Measurements from ENCODE around the gene KCNJ10.

KCNJ10 gene

DNA sequence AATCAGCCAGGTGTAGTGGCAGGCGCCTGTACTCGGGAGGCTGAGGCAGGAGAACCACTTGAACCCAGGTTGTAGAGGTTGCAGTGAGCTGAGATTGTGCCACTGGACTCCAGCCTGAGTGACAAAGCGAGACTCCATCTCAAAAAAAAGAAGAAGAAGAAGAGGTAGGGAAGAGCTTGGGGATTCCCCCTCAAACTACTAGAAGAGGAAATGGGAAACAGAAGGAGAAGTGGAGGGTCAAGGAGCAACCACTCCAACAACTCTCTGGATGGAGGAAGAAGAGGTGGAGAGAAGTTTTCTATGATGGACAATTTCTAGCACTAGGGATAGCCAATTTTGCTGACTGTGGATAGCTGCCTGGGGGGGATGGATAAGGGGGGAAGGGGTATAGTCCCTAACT lies 101.1 kb downstream of the KCNJ10 start:
- Histone ChIP-seq H3K4me1 (ENCODE audit: control insufficient read depth in 1 of 2, insufficient read depth in 2 of 2, low read length in 2 of 2) (no peaks in the 10 kb centered on the region), H3K4me3 (ENCODE audit: low read depth in 1 of 2, low read length in 2 of 2) (no peak overlapping the region), H3K27ac (ENCODE audit: low read length) (no peak overlapping the region), H3K36me3 (ENCODE audit: control insufficient read depth in 1 of 2, insufficient read depth in 2 of 2, low read length in 2 of 2) (no peaks in the 10 kb centered on the region), H3K9me3 (ENCODE audit: control insufficient read depth in 1 of 2, low read length in 2 of 2) (no peaks in the 10 kb centered on the region), H3K27me3 (ENCODE audit: low read depth, low read length) (no peaks in the 10 kb centered on the region)

DNA sequence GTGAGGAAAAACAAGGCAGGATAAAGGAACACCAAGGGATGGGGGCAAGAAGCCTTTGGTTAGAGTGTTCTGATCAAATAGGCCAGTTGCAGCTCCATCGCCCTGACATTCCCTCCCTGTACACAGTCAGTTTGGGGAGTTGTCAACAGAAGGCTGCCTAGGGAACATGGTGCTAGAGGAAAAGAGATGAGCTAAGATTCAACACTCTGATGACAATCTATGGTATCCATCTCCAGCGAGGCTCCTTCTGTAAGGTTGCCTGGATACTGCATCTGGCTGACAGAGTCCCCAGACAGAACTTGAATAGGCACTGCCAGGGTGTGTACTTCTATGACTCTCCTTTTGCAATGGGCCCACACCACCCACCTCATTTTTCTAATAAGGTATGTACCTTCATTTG lies 104.7 kb downstream of the KCNJ10 start:
- H3K4me3 ChIP-seq (ENCODE audit: low read depth in 1 of 2, low read length in 2 of 2) = no peak overlapping the region
- H3K4me1 ChIP-seq (ENCODE audit: control insufficient read depth in 1 of 2, insufficient read depth in 2 of 2, low read length in 2 of 2) = no peaks in the 10 kb centered on the region
- no peaks in the 10 kb centered on the region for H3K36me3 ChIP-seq (ENCODE audit: control insufficient read depth in 1 of 2, insufficient read depth in 2 of 2, low read length in 2 of 2)
- H3K27me3 ChIP-seq (ENCODE audit: low read depth, low read length) = no peaks in the 10 kb centered on the region
- no peaks in the 10 kb centered on the region for H3K9me3 ChIP-seq (ENCODE audit: control insufficient read depth in 1 of 2, low read length in 2 of 2)
- no peak overlapping the region for H3K27ac ChIP-seq (ENCODE audit: low read length)

DNA sequence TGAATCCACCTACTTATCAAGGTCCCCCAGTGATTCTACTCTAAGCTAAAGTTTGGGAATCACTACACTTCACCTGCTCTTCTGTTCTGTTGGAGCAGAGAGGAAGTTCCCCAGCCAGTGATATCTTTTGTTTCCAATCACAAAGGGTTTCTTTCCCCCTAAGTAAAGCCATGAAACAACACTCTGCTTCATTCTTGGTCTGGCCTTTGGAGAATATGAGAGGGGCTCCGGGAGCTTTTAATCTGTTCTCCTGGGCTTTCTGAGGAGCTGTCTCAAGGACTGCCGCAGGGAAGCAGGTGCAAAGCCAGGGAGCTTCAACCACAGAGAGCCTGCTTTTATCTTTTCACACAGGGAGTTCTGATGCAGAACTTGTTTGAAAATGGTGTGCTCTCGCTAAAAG lies 105.8 kb downstream of the KCNJ10 start:
- H3K27ac ChIP-seq (ENCODE audit: low read length) = no peak overlapping the region
- H3K9me3 ChIP-seq (ENCODE audit: control insufficient read depth in 1 of 2, low read length in 2 of 2) = no peaks in the 10 kb centered on the region
- H3K27me3 ChIP-seq (ENCODE audit: low read depth, low read length) = no peaks in the 10 kb centered on the region
- H3K36me3 ChIP-seq (ENCODE audit: control insufficient read depth in 1 of 2, insufficient read depth in 2 of 2, low read length in 2 of 2) = no peaks in the 10 kb centered on the region
- H3K4me1 ChIP-seq (ENCODE audit: control insufficient read depth in 1 of 2, insufficient read depth in 2 of 2, low read length in 2 of 2) = no peaks in the 10 kb centered on the region
- no peak overlapping the region for H3K4me3 ChIP-seq (ENCODE audit: low read depth in 1 of 2, low read length in 2 of 2)

DNA sequence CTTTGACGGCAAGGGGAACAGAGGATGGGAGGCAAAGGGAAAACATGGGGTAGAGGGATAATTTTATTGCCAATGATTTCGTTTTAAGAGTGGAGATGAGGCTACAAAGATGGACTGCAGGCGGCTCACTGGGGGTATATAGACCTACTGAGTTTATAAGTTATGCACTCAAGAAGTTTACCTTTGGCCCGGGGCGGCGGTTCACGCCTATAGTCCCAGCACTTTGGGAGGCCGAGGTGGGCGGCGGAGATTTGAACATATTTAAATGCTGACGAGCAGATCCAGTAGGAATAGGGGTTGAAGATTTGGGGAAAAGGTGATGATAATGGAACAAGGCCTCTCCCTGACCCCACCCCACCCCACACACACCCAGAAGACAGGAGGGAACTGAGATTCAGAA lies 107.8 kb downstream of the KCNJ10 start:
- no peak overlapping the region for H3K27ac ChIP-seq (ENCODE audit: low read length)
- H3K27me3 ChIP-seq (ENCODE audit: low read depth, low read length) = no peaks in the 10 kb centered on the region
- H3K36me3 ChIP-seq (ENCODE audit: control insufficient read depth in 1 of 2, insufficient read depth in 2 of 2, low read length in 2 of 2) = no peaks in the 10 kb centered on the region
- no peaks in the 10 kb centered on the region for H3K4me1 ChIP-seq (ENCODE audit: control insufficient read depth in 1 of 2, insufficient read depth in 2 of 2, low read length in 2 of 2)
- no peak overlapping the region for H3K4me3 ChIP-seq (ENCODE audit: low read depth in 1 of 2, low read length in 2 of 2)
- no peaks in the 10 kb centered on the region for H3K9me3 ChIP-seq (ENCODE audit: control insufficient read depth in 1 of 2, low read length in 2 of 2)

DNA sequence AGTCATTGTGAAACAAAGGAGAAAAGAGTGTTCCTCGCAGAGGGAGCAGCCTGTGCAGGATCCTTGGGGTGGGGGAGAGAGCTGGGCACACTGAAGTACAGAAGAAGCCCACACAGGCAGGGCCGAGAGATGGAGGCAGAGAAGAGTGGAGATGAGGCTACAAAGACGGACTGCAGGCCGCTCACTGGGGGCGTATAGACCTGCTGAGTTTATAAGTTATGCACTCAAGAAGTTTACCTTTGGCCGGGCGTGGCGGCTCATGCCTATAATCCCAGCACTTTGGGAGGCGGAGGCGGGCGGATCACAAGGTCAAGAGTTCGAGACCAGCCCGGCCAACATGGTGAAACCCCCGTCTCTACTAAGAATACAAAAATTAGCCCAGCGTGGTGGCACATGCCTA lies 108.3 kb downstream of the KCNJ10 start:
- no peaks in the 10 kb centered on the region for H3K4me1 ChIP-seq (ENCODE audit: control insufficient read depth in 1 of 2, insufficient read depth in 2 of 2, low read length in 2 of 2)
- H3K9me3 ChIP-seq (ENCODE audit: control insufficient read depth in 1 of 2, low read length in 2 of 2) = no peaks in the 10 kb centered on the region
- no peaks in the 10 kb centered on the region for H3K27me3 ChIP-seq (ENCODE audit: low read depth, low read length)
- H3K4me3 ChIP-seq (ENCODE audit: low read depth in 1 of 2, low read length in 2 of 2) = peak overlapping the region in 1 of 2 donors; percentile 37
- peak overlapping the region; percentile 79 for H3K27ac ChIP-seq (ENCODE audit: low read length)
- H3K36me3 ChIP-seq (ENCODE audit: control insufficient read depth in 1 of 2, insufficient read depth in 2 of 2, low read length in 2 of 2) = no peaks in the 10 kb centered on the region

DNA sequence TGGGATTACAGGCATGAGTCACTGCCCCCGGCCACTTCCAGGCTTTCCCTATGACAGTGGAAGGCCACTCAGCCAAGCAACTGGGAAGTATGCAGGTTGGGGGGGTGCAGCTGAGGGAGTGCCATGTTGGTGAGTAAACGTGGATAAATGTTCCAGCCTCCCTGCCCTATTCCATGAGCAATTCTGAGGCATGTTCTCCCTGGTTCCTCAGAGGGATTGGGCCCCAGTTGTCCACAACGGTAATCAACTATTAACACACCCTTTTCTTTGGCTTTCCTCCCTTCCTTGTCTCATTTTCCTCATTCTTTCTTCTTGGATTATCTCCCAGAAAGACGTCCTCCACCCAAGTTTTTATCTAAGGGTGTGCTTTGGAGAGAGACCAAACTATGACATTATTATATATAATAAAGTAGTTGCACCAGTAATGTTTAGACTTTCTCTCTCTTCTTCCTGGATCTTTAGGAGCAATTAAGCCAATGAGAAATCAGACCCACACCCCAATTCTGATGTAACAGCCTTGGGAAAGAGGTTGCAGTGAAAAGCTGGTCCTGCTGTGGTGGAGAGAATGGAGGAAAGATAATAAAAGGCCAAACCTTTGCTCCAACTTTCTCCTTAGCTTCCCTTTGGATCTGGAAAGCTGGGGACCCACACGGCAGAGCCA lies 109.1 kb downstream of the KCNJ10 start:
- Histone ChIP-seq H3K36me3 (ENCODE audit: control insufficient read depth in 1 of 2, insufficient read depth in 2 of 2, low read length in 2 of 2) (no peaks in the 10 kb centered on the region), H3K27ac (ENCODE audit: low read length) (peak overlapping the region; percentile 79), H3K4me1 (ENCODE audit: control insufficient read depth in 1 of 2, insufficient read depth in 2 of 2, low read length in 2 of 2) (no peaks in the 10 kb centered on the region), H3K9me3 (ENCODE audit: control insufficient read depth in 1 of 2, low read length in 2 of 2) (no peaks in the 10 kb centered on the region), H3K4me3 (ENCODE audit: low read depth in 1 of 2, low read length in 2 of 2) (peak overlapping the region in 1 of 2 donors; percentile 37), H3K27me3 (ENCODE audit: low read depth, low read length) (no peaks in the 10 kb centered on the region)

DNA sequence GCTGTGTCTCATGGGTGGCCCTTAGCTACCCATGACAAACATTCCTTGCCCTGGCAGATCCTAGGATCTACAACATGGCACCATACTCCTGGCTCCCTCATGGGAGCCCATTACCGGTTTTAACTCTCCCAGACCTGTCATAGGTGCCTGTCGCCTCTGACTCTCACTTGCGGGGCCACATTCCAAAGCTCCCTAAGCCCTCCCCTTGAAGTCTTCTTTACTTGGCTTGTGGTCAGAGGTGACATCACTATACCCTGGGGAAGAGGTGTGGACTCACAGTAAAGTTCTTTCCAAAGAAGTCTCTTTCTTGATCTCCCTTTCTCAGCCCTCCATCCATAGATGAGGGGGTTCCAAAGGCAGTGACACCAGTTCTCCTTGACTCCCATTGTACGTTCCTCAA lies 110.5 kb downstream of the KCNJ10 start:
- Histone ChIP-seq H3K4me1 (ENCODE audit: control insufficient read depth in 1 of 2, insufficient read depth in 2 of 2, low read length in 2 of 2) (no peaks in the 10 kb centered on the region), H3K27ac (ENCODE audit: low read length) (no peak overlapping the region), H3K36me3 (ENCODE audit: control insufficient read depth in 1 of 2, insufficient read depth in 2 of 2, low read length in 2 of 2) (no peaks in the 10 kb centered on the region), H3K9me3 (ENCODE audit: control insufficient read depth in 1 of 2, low read length in 2 of 2) (no peaks in the 10 kb centered on the region), H3K4me3 (ENCODE audit: low read depth in 1 of 2, low read length in 2 of 2) (no peak overlapping the region), H3K27me3 (ENCODE audit: low read depth, low read length) (no peaks in the 10 kb centered on the region)

DNA sequence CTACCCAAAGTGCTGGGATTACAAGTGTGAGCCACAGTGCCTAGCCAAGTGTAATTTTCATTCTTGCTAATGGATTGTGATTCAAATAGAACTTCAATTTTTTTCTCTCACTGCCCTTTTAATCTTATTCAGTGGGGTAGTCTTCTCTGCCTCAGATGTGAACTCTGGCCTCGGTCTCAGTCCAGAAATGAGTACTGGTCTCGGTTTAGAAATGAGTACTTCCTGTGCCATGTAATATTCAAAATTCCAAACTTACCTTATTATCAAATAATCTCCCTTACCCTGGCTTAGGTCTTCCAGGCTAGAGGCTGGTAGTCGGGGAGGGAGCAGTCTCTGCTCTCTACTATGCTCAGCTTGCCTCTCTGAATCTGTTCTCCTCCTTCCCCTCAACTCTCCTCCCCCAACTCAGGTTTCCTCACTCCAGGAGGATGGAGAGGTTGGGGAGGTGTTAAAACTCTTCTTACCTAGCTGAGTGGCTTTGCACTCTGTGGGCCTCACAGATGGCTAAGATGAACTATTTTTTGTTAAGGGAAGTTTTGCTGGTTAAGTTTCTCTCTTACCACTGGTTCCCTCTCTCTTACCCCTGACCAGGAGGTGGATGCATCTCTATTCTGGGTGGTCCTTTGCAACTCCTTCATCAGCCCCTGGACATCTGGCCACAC lies 111.1 kb downstream of the KCNJ10 start:
- no peaks in the 10 kb centered on the region for H3K4me1 ChIP-seq (ENCODE audit: control insufficient read depth in 1 of 2, insufficient read depth in 2 of 2, low read length in 2 of 2)
- H3K36me3 ChIP-seq (ENCODE audit: control insufficient read depth in 1 of 2, insufficient read depth in 2 of 2, low read length in 2 of 2) = no peaks in the 10 kb centered on the region
- H3K27ac ChIP-seq (ENCODE audit: low read length) = no peak overlapping the region

DNA sequence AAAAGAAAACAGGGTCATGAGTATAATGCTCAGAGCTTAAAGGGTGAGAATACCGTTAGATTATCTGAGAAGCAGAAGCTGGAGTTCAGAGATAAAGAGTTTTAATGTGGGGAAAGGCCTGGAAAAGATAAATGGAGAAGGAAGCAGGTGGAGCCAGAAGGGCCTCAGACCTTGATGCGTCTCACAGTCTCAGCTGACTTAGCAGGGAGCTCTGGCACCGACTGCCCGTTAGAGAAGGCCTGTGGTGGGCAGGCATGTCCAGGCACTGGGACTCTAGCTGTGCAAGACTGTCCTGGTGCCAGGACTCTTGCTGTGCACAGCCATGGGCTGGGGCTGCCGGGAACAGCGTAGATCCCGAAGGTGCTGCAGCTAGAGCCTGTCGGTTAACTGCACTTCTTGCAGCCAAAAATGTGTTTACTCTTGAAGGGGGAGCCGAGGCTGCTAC lies 112.1 kb downstream of the KCNJ10 start:
- Histone ChIP-seq H3K9me3 (ENCODE audit: control insufficient read depth in 1 of 2, low read length in 2 of 2) (no peaks in the 10 kb centered on the region), H3K27me3 (ENCODE audit: low read depth, low read length) (no peaks in the 10 kb centered on the region), H3K36me3 (ENCODE audit: control insufficient read depth in 1 of 2, insufficient read depth in 2 of 2, low read length in 2 of 2) (no peaks in the 10 kb centered on the region), H3K27ac (ENCODE audit: low read length) (no peak overlapping the region), H3K4me1 (ENCODE audit: control insufficient read depth in 1 of 2, insufficient read depth in 2 of 2, low read length in 2 of 2) (no peaks in the 10 kb centered on the region), H3K4me3 (ENCODE audit: low read depth in 1 of 2, low read length in 2 of 2) (no peak overlapping the region)

More for the DNA sequence above, 111.1 kb downstream of the KCNJ10 start:
- H3K27me3 ChIP-seq (ENCODE audit: low read depth, low read length) = no peaks in the 10 kb centered on the region
- H3K4me3 ChIP-seq (ENCODE audit: low read depth in 1 of 2, low read length in 2 of 2) = no peak overlapping the region
- no peaks in the 10 kb centered on the region for H3K9me3 ChIP-seq (ENCODE audit: control insufficient read depth in 1 of 2, low read length in 2 of 2)

DNA sequence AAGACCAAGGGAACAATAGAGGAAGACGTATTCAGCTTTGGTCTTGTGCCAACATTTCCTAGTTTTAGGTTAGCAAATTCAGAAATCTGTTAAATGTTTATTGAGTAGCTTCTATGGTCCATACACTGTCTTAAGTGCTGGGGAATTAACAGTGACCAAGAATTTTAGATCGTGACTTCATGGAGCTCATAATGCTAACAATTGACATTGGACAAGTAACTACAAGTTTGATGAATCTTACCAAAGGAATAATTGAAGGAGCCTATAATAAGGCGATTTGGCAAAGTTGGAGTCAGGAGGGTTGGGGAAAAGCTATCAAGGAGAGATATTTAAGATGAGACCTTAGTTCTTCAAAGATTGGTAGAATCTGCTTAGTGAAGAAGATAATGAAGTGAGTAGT lies 114.5 kb downstream of the KCNJ10 start:
- Histone ChIP-seq H3K27ac (ENCODE audit: low read length) (no peak overlapping the region), H3K9me3 (ENCODE audit: control insufficient read depth in 1 of 2, low read length in 2 of 2) (no peaks in the 10 kb centered on the region), H3K27me3 (ENCODE audit: low read depth, low read length) (no peaks in the 10 kb centered on the region), H3K4me1 (ENCODE audit: control insufficient read depth in 1 of 2, insufficient read depth in 2 of 2, low read length in 2 of 2) (no peaks in the 10 kb centered on the region), H3K4me3 (ENCODE audit: low read depth in 1 of 2, low read length in 2 of 2) (no peak overlapping the region), H3K36me3 (ENCODE audit: control insufficient read depth in 1 of 2, insufficient read depth in 2 of 2, low read length in 2 of 2) (no peaks in the 10 kb centered on the region)

DNA sequence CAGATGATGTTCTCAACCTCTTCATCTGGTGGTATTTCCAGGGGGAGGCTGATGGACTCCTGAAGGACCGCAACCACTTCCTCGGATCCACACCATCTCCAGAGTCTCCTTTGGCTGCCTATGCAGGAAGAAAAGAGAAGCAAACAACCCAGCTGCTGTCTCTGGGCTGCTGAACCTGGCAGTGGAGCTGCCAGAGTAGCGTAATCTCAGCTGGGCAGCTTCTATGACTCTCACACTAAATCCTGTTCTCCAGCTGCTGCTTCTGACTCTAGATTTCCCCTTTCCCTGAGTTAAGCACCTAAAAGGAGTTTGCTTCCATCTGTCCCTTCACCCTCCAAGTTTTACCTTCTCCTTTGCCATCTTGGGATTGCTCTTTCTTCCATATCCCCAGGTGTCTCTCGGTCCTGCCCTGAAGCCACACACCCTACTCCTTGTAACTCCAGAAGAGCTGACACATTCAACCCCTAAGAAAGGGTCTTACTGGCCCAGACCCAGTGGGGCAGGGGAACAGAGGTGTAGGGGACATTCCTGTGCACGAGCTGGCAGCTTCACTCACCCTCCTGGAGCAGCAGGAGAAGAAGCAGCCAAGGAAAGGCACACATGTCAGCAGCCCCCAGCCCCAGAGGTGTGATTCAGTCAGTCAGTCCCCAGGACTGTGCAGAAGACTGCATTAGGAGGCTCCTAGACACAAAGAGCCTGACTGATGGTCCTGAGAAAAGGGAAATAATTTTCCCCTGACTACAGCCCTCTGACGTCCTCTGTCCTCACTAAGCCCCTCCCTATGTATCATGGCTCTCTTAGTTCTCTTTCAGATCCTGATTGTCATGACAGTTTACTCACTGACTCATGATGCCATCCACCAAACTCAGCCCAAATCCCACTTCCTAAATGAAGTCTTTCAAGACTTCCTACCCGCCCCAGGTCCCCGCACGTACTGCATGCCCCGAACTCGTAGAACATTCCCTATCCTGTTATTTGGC lies 116.1 kb downstream of the KCNJ10 start, which contains the start of gene SLAMF9:
Gene SLAMF9, minus strand, starts transcription at position 702 of the 980 bp plus-strand sequence. Its CDS starts 100 bp downstream, at position 602.
- H3K4me1 ChIP-seq (ENCODE audit: control insufficient read depth in 1 of 2, insufficient read depth in 2 of 2, low read length in 2 of 2) = no peaks in the 10 kb centered on the region
- no peaks in the 10 kb centered on the region for H3K27me3 ChIP-seq (ENCODE audit: low read depth, low read length)
- no peak within 1 kb of the TSS for H3K4me3 ChIP-seq (ENCODE audit: low read depth in 1 of 2, low read length in 2 of 2)
- no peaks in the 10 kb centered on the region for H3K9me3 ChIP-seq (ENCODE audit: control insufficient read depth in 1 of 2, low read length in 2 of 2)
- no peaks in the 10 kb centered on the region for H3K36me3 ChIP-seq (ENCODE audit: control insufficient read depth in 1 of 2, insufficient read depth in 2 of 2, low read length in 2 of 2)
- H3K27ac ChIP-seq (ENCODE audit: low read length) = no peak within 1 kb of the TSS
